Psoas muscle (tissue), 8 donors: ENCODE measurements around the gene C11orf58. TPM values are rescaled to one million over a fixed set of nuclear protein-coding genes. Genes with fewer than 3 reads are reported as not detected.

Source experiments
- ATAC-seq, 4 donors: fragments of 200-7000 bp; cut with Tn5 transposase; one replicate each; pipeline ENCODE4 v1.9.1; 2020; ENCODE audit warnings: moderate library complexity in 3 of 4, mild to moderate bottlenecking in 2 of 4
- DNase-seq, 2 donors: peaks; one replicate each; pipeline ENCODE4 v3.0.0-alpha.2; 2020
- H3K27ac ChIP-seq: fragments of 200-600 bp; one replicate; pipeline ENCODE4 v1.8.0; 2022
- H3K27me3 ChIP-seq, 3 donors: fragments of 200-600 bp in 1 of 3; one replicate each; pipeline versions ENCODE4 v1.6.1 to v1.8.0; 2013 to 2022; ENCODE audit warnings: low read length in 2 of 3, mild to moderate bottlenecking in 2 of 3, moderate library complexity in 1 of 3; ENCODE audit not compliant: insufficient read depth in 3 of 3
- H3K36me3 ChIP-seq, 2 donors: fragments of 200-600 bp in 1 of 2; one replicate each; pipeline versions ENCODE4 v1.6.1 to v1.8.0; 2013 to 2022; ENCODE audit warnings: low read depth in 1 of 2, mild to moderate bottlenecking in 1 of 2, moderate library complexity in 1 of 2; ENCODE audit not compliant: insufficient read depth in 1 of 2
- H3K4me1 ChIP-seq: fragments of 200-600 bp; one replicate; pipeline ENCODE4 v1.8.0; 2022
- H3K4me3 ChIP-seq: fragments of 200-600 bp; one replicate; pipeline ENCODE4 v1.8.0; 2022; ENCODE audit warnings: mild to moderate bottlenecking
- H3K9me3 ChIP-seq: fragments of 200-600 bp; one replicate; pipeline ENCODE4 v1.8.0; 2022
- CTCF ChIP-seq: fragments of 200-600 bp; IDR thresholded peaks from one replicate; pipeline ENCODE4 v1.8.0; 2022; ENCODE audit warnings: antibody characterized with exemption
- WGBS, 3 donors: extraction: QIAGEN DNeasy Blood & Tissue Kit; methylation state at CpG; one replicate each; pipeline versions ENCODE4 v1.1.6 to v1.1.7; 2013; 5-methylcytosine and 5-hydroxymethylcytosine counted together
- intact Hi-C, 2 donors: fragments of 100-400 bp; cut with DNase I; formaldehyde crosslinking; loops; one replicate each; pipeline versions ENCODE4 v1.11.0 to v1.14.2; 2022
- polyA plus RNA-seq, 3 donors: library from polyadenylated mRNA; stranded (reverse); fragments of 200-250 nt; gene quantifications; one replicate each; pipeline ENCODE4 v1.2.3, GENCODE V29; 2013
- total RNA-seq, 4 donors: library from RNA; stranded (reverse); fragmentation: NEBNext Ultra II Directional in 2 of 4; extraction: Animal tissue kit (Norgen Biotek cat#: 25700) in 2 of 4; gene quantifications; one replicate each; pipeline versions ENCODE4 v1.2.1 to v1.2.4, GENCODE V29; 2021 to 2023
- donor health status: healthy with polysubstance abuse.
- donor health status: DM: no; HTN: no; CAD: no; lungs with moderate emphysema.
- donor health status: Bipolar disorder and iron deficiency.
- donor health status: healthy.
- donor health status: DM: yes; HTN: yes; CAD: no.
- donor health status: DM: no; HTN: no; CAD: no.
- donor health status: DM: no; HTN: no; CAD: no.
- donor health status: DM: yes; HTN: yes; CAD: no.

Gene C11orf58
- total and polyA plus RNA-seq, 7 donors = 80.7 to 218 (median 92.2) TPM

- WGBS, 3 donors = 69 to 99% (median 79%) methylated on average over 3 of the region's 3 CpGs
- Histone ChIP-seq H3K9me3 (no peaks in the 10 kb centered on the region), H3K36me3 (no peaks in the 10 kb centered on the region), H3K4me1 (no peaks in the 10 kb centered on the region), H3K27ac (no peak overlapping the region), H3K27me3 (no peaks in the 10 kb centered on the region), H3K4me3 (no peak overlapping the region)
- ATAC-seq = no peak
- intact Hi-C loops = no loop called here
- no peak for TF ChIP-seq CTCF
- no peak for DNase-seq
These were observed 15.7 kb upstream of the C11orf58 start for GRCh38 chr11:16722581-16723344.

- Histone ChIP-seq H3K27me3 (no peaks in the 10 kb centered on the region), H3K4me1 (no peaks in the 10 kb centered on the region), H3K9me3 (no peaks in the 10 kb centered on the region), H3K36me3 (no peaks in the 10 kb centered on the region), H3K4me3 (no peak overlapping the region), H3K27ac (no peak overlapping the region)
- ATAC-seq (no peak), DNase-seq (no peak)
- intact Hi-C loops = no loop called here
- TF ChIP-seq CTCF = no peak
- WGBS, 3 donors = 80 to 90% (median 90%) methylated on average over 3 of the region's 3 CpGs
These were observed 10.6 kb upstream of the C11orf58 start for GRCh38 chr11:16727806-16728205.

GRCh38 chr11:16737818-16738192 is 642 bp upstream of the C11orf58 start:
- Histone ChIP-seq H3K4me1 (peaks cover 30% of the 10 kb centered on the region), H3K27ac (peak overlapping the region; percentile 93), H3K9me3 (no peaks in the 10 kb centered on the region), H3K36me3 (peaks cover 0 to 7% of the 10 kb centered on the region in 2 donors), H3K4me3 (peak overlapping the region; percentile 93), H3K27me3 (no peaks in the 10 kb centered on the region)
- intact Hi-C loops = loop anchor here in 1 of 2 donors (10.0 kb wide), 1 partner anchor 1587 kb away; the partner anchor contains the start of genes GTF2H1 and HPS5
- DNase-seq (no peak), ATAC-seq (peak in 3 of 4 donors; percentile 8 to 30 (median 18))
- TF ChIP-seq CTCF = no peak
- 0 to 1% (median 1%) methylated on average over 6 of the region's 6 CpGs for WGBS, 3 donors

GRCh38 chr11:16738947-16739815 is 734 bp downstream of the C11orf58 start:
- Histone ChIP-seq H3K27me3 (no peaks in the 10 kb centered on the region), H3K4me1 (peaks cover 44% of the 10 kb centered on the region), H3K9me3 (no peaks in the 10 kb centered on the region), H3K36me3 (peaks cover 0 to 9% of the 10 kb centered on the region in 2 donors), H3K27ac (peak overlapping the region; percentile 93), H3K4me3 (peak overlapping the region; percentile 93)
- intact Hi-C loops = loop anchor here in 1 of 2 donors (10.0 kb wide), 1 partner anchor 1586 kb away; the partner anchor contains the start of genes GTF2H1 and HPS5
- ATAC-seq = peak in 3 of 4 donors; percentile 1 to 50 (median 3)
- no peak for DNase-seq
- no peak for TF ChIP-seq CTCF
- 2 to 4% (median 3%) methylated on average over 32 of the region's 32 CpGs for WGBS, 3 donors
